ENCODE measurements around the gene PDXDC1. TPM values are rescaled to one million over a fixed set of nuclear protein-coding genes. Genes with fewer than 3 reads are reported as not detected.
"Not testable (repeated sequence)": the region's sequence is repeated elsewhere in the genome, so short reads cannot be mapped to it uniquely, and the experiment has no call there.

Gene PDXDC1
- total RNA-seq, 1 experiment from 2014 or later = 107 TPM

GRCh38 chr16:15016951-15017580, 42.2 kb downstream of the PDXDC1 start:
- CTCF ChIA-PET; ATAC-seq; DNase-seq (ENCODE audit: low spot score); POLR2A ChIA-PET; H3K9me3 Mint-ChIP-seq; H3K4me3 Mint-ChIP-seq; H3K27me3 Mint-ChIP-seq (ENCODE audit: low read depth); H3K4me1 Mint-ChIP-seq: not testable (repeated sequence)
- H3K27ac Mint-ChIP-seq = peak overlapping the region; percentile 74; the same call in 1 of the 2 replicates
- H3K36me3 Mint-ChIP-seq = peaks cover 30% of the 10 kb centered on the region

GRCh38 chr16:15021429-15021828, 46.6 kb downstream of the PDXDC1 start:
- ATAC-seq, CTCF ChIA-PET, POLR2A ChIA-PET: not testable (repeated sequence)

GRCh38 chr16:15022194-15022593, 47.4 kb downstream of the PDXDC1 start:
- H3K36me3 Mint-ChIP-seq = peaks cover 46% of the 10 kb centered on the region
- TF ChIP-seq NFYB (CRISPR knock-in tag; conservative IDR thresholded peaks at IDR 0.05; ENCODE audit: low read depth) (peak; percentile 74), CTCF (IDR thresholded peaks at IDR 0.05) (0 out of 2 replicates have a peak, but pooled peaks have one; percentile 16)
- H3K4me1 Mint-ChIP-seq; H3K27me3 Mint-ChIP-seq (ENCODE audit: low read depth); H3K9me3 Mint-ChIP-seq; POLR2A ChIA-PET; CTCF ChIA-PET; H3K4me3 Mint-ChIP-seq; H3K27ac Mint-ChIP-seq: not testable (repeated sequence)
- ATAC-seq (peak; percentile 98), DNase-seq (ENCODE audit: low spot score) (peak; percentile 33)

More at GRCh38 chr16:15021429-15021828, 46.6 kb downstream of the PDXDC1 start:
- not testable (repeated sequence) for H3K4me1 Mint-ChIP-seq; H3K9me3 Mint-ChIP-seq; H3K27me3 Mint-ChIP-seq (ENCODE audit: low read depth); H3K27ac Mint-ChIP-seq; H3K4me3 Mint-ChIP-seq; DNase-seq (ENCODE audit: low spot score)
- H3K36me3 Mint-ChIP-seq = peaks cover 52% of the 10 kb centered on the region

- H3K9me3 Mint-ChIP-seq; ATAC-seq; DNase-seq (ENCODE audit: low spot score); H3K4me3 Mint-ChIP-seq; CTCF ChIA-PET; H3K27me3 Mint-ChIP-seq (ENCODE audit: low read depth); POLR2A ChIA-PET: not testable (repeated sequence)
- Mint-ChIP-seq H3K27ac (peak overlapping the region; percentile 45; the same call in 1 of the 2 replicates), H3K36me3 (peaks cover 43% of the 10 kb centered on the region), H3K4me1 (peaks cover 15% of the 10 kb centered on the region)
Measured at GRCh38 chr16:15023381-15024077, 48.7 kb downstream of the PDXDC1 start.

GRCh38 chr16:15024858-15025199, 50.0 kb downstream of the PDXDC1 start:
- DNase-seq (ENCODE audit: low spot score); H3K27me3 Mint-ChIP-seq (ENCODE audit: low read depth); H3K9me3 Mint-ChIP-seq; CTCF ChIA-PET; POLR2A ChIA-PET; ATAC-seq; H3K4me3 Mint-ChIP-seq: not testable (repeated sequence)
- H3K36me3 Mint-ChIP-seq = peaks cover 37% of the 10 kb centered on the region
- H3K4me1 Mint-ChIP-seq = peaks cover 15% of the 10 kb centered on the region
- H3K27ac Mint-ChIP-seq = peak overlapping the region; percentile 8

GRCh38 chr16:15025234-15025951, 50.6 kb downstream of the PDXDC1 start:
- POLR2A ChIA-PET; H3K9me3 Mint-ChIP-seq; H3K27me3 Mint-ChIP-seq (ENCODE audit: low read depth); DNase-seq (ENCODE audit: low spot score); ATAC-seq; H3K4me3 Mint-ChIP-seq; CTCF ChIA-PET: not testable (repeated sequence)
- peaks cover 37% of the 10 kb centered on the region for H3K36me3 Mint-ChIP-seq
- H3K27ac Mint-ChIP-seq = peak overlapping the region; percentile 57; the same call in 1 of the 2 replicates
- peaks cover 15% of the 10 kb centered on the region for H3K4me1 Mint-ChIP-seq

GRCh38 chr16:15027051-15027450, 52.2 kb downstream of the PDXDC1 start:
- POLR2A ChIA-PET; ATAC-seq; H3K4me3 Mint-ChIP-seq; CTCF ChIA-PET; H3K27me3 Mint-ChIP-seq (ENCODE audit: low read depth); DNase-seq (ENCODE audit: low spot score); H3K9me3 Mint-ChIP-seq: not testable (repeated sequence)
- Mint-ChIP-seq H3K4me1 (peaks cover 15% of the 10 kb centered on the region), H3K27ac (0 out of 2 replicates have a peak overlapping the region, but pooled peaks have one; percentile 71), H3K36me3 (peaks cover 45% of the 10 kb centered on the region)

GRCh38 chr16:15027503-15028344, 52.9 kb downstream of the PDXDC1 start:
- H3K27me3 Mint-ChIP-seq (ENCODE audit: low read depth); H3K9me3 Mint-ChIP-seq; H3K4me3 Mint-ChIP-seq; CTCF ChIA-PET; POLR2A ChIA-PET; DNase-seq (ENCODE audit: low spot score): not testable (repeated sequence)
- Mint-ChIP-seq H3K27ac (peak overlapping the region; percentile 28), H3K4me1 (peaks cover 15% of the 10 kb centered on the region), H3K36me3 (peaks cover 44% of the 10 kb centered on the region)
- ATAC-seq = peak; percentile 29

- not testable (repeated sequence) for H3K4me3 Mint-ChIP-seq; DNase-seq (ENCODE audit: low spot score); ATAC-seq
Measured at GRCh38 chr16:15028345-15028715, 53.5 kb downstream of the PDXDC1 start.

More at GRCh38 chr16:15028345-15028715, 53.5 kb downstream of the PDXDC1 start:
- H3K4me1 Mint-ChIP-seq = peaks cover 15% of the 10 kb centered on the region
- H3K9me3 Mint-ChIP-seq; POLR2A ChIA-PET; H3K27me3 Mint-ChIP-seq (ENCODE audit: low read depth); CTCF ChIA-PET: not testable (repeated sequence)
- H3K27ac Mint-ChIP-seq = peak overlapping the region; percentile 28
- peaks cover 44% of the 10 kb centered on the region for H3K36me3 Mint-ChIP-seq
